SK-N-SH (cell line): ENCODE results near the gene EGLN3.

Experiments used
- CHD2 ChIP-seq: fragments of 150-350 bp; IDR thresholded peaks from 2 replicates; pipeline ENCODE4 v1.6.1; 2018; ENCODE audit warnings: low read length; ENCODE audit not compliant: partially characterized antibody
- PBX3 ChIP-seq: IDR thresholded peaks from 2 replicates; pipeline ENCODE4; 2012
- RFX5 ChIP-seq: IDR thresholded peaks from 2 replicates; pipeline ENCODE4 v1.6.1; 2012; ENCODE audit warnings: mild to moderate bottlenecking, improper control_type of control experiment, low read length
- ZBTB33 ChIP-seq: IDR thresholded peaks from 2 replicates; pipeline ENCODE4 v1.4.0; 2012; ENCODE audit warnings: low read depth, borderline replicate concordance
- TF ChIP-seq, protein P1 (sequence below): fragments of 200-600 bp; sonication (generic); IDR thresholded peaks from 2 replicates; pipeline ENCODE4 v1.6.1; 2017; ENCODE audit warnings: antibody characterized with exemption, mild to moderate bottlenecking, moderate library complexity

GRCh38 chr14:33916663-33917565, 34.0 kb downstream of the EGLN3 start:
- TF ChIP-seq ZBTB33 (no peak), CHD2 (no peak), PBX3 (no peak), RFX5 (no peak)
- TF ChIP-seq, protein P1, sequence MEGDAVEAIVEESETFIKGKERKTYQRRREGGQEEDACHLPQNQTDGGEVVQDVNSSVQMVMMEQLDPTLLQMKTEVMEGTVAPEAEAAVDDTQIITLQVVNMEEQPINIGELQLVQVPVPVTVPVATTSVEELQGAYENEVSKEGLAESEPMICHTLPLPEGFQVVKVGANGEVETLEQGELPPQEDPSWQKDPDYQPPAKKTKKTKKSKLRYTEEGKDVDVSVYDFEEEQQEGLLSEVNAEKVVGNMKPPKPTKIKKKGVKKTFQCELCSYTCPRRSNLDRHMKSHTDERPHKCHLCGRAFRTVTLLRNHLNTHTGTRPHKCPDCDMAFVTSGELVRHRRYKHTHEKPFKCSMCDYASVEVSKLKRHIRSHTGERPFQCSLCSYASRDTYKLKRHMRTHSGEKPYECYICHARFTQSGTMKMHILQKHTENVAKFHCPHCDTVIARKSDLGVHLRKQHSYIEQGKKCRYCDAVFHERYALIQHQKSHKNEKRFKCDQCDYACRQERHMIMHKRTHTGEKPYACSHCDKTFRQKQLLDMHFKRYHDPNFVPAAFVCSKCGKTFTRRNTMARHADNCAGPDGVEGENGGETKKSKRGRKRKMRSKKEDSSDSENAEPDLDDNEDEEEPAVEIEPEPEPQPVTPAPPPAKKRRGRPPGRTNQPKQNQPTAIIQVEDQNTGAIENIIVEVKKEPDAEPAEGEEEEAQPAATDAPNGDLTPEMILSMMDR: no peak
